GM21528 (cell line): ENCODE results near the gene CPT1B.
"Not testable (repeated sequence)": the region's sequence is repeated elsewhere in the genome, so short reads cannot be mapped to it uniquely, and the experiment has no call there.

Source experiments
- ATAC-seq: cut with Tn5 transposase; IDR thresholded peaks from one replicate; pipeline ENCODE4 v1.9.1; 2021; ENCODE audit warnings: mild to moderate bottlenecking, moderate library complexity; ENCODE audit not compliant: unreplicated experiment, low FRiP score

The CPT1B gene

DNA sequence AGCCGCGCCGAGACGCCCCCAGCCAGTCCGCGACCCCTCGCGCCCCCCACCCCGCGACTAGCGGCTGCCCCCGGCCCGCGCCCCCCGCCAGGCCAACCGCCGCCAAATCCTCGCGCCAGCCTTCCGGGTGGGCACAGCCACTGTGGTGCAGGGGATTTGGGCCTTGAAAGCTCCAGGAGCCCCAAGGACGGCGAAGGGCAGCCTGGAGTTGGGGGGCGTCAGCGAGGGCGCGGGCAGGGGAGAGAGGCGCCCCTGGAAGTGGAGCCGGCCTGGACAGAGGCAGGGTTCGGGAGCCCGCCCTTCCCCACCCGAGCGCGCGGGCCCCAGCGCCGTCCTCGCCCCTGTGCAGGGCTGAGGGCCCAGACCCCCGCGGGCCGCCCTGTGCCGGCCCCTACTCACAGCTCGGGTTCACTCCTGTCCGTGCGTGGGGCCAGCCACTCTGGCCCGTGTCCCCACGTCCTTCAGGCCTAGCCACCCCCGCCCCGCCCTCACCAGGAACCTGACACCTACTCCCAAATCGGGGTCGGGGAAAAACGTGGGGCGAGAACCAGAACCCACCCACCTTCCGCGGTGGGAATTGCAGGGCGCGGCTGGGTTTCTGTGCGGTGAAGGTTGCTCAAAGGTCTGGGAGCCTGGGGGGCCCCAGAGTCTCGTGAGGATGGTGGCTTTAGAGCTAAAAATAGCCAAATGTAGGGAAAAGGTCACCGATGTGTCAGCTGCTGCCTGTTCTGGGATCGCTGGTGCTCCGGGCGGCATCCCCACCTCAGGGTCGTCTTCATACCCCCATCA lies at the start of gene CPT1B:
CPT1B (minus strand) TSS at position 441 of the 789 bp plus-strand sequence. CDS start 512 bp downstream, outside the sequence.
- ATAC-seq: no peak

DNA sequence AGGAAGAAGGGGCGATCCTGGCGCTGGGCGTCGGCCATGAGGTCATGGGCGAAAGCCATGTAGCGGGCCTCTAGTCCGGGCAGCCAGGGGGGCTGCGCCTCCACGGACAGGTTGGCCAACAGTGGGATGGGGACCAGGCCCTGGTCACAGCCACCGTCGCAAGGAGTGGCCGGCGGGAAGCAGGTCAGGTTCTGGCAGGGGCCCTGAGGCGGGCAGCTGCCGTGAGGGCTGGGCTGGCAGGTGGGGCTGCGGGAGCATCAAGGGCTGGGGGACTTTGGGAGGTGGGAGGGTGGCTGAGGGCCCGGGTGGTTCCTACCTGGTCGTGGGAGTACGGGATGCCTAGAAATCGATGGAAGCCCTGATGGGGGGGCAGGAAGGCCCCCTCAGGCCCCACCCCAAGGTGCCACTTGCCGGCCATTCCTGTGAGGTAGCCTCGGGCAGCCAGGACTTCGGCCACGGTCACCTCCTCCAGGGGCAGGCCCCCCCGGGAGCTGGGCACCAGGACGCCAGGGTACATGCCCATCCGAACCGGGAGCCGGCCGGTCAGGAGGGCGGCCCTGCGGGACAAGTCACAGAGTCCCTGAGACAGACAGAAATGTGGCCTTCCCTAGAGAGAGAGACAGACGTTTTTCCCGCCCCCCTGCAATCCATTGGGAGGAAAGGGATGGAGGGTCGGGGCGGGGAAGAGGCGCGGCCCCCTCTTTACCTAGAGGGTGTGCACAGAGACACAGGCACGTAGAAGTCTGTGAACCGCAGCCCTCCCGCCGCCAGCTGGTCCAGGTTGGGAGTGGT lies 48.8 kb upstream of the CPT1B start:
- no peak for ATAC-seq

DNA sequence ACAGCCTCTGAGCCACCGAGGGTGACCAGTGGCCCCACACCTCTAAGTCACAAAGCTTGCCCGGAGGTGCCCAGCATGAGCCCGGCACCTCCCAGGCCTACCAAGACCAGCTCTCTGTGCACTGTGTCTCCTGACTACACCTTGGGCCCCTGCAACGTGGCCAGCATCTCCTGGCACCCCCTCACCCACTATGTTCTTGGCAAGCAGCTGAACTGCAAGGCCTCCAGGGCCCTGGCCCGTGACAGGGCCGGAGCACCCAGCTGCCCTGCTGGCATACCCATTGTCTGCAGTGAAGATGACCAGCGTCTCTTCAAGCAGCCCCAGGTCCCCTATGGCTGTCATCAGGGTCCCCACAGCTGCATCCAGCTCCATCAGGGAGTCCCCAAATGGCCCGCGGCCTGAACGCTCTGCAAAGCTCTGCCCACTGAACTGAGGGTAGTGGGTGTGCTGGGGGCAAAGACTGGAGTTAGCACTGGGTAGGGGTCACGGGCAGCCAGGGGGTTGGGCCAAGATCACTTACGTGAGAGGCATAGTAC lies 48.2 kb upstream of the CPT1B start:
- no peak for ATAC-seq

DNA sequence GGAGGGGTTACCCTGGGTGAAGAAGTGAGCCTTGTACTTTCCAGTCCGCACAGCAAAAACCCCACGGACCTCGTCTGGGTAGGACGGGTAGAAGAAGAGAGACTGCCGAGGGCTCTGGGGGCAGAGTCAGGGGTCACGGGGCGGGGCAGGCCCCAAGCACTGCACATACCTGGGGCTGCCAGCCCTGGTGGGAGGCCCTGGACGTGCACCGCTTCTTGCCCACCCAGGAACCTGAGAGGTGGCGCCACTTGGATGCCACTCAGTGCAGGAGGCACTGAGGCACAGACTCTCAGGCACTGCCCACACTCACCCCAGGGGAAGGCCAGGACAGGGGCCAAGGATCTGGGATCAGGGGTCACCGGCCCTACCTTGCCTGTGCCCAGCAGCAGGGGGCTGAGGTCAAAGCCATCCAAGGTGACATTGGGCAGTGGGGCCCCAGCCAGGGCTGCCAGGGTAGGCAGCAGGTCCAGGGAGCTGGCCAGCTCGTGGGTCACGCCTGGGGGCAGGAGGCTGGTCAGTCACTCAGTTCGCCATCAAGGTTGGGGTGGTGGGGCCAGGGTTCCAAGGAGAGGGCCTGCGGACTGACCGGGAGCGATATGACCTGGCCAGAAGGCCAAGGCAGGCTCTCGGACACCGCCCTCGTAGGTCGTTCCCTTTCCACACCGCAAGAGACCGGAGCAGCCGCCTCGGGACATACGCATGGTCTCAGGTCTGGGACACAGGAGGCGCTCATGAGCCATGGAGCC lies 47.5 kb upstream of the CPT1B start:
- no peak for ATAC-seq

DNA sequence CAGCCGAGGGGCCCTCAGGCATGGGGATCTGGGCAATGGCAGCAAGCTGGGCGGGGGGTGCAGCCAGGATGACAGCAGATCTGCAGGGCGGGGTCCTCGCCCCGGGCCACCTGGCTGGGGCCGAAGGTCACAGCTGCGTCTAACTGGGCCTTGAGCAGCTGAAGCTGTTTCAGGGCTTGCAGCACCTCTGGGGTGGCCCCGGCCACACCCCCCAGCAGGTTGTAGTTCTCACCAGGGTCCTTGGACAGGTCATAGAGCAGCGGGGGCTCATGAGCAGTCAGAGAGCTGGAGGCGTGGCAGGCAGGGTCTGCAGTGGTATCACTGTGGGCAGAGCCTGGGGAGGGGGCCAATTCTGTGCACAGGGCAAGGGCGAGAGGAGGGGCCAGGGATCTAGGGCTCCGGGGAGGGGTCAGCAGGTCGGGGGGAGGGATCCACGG lies 46.9 kb upstream of the CPT1B start:
- no peak for ATAC-seq

DNA sequence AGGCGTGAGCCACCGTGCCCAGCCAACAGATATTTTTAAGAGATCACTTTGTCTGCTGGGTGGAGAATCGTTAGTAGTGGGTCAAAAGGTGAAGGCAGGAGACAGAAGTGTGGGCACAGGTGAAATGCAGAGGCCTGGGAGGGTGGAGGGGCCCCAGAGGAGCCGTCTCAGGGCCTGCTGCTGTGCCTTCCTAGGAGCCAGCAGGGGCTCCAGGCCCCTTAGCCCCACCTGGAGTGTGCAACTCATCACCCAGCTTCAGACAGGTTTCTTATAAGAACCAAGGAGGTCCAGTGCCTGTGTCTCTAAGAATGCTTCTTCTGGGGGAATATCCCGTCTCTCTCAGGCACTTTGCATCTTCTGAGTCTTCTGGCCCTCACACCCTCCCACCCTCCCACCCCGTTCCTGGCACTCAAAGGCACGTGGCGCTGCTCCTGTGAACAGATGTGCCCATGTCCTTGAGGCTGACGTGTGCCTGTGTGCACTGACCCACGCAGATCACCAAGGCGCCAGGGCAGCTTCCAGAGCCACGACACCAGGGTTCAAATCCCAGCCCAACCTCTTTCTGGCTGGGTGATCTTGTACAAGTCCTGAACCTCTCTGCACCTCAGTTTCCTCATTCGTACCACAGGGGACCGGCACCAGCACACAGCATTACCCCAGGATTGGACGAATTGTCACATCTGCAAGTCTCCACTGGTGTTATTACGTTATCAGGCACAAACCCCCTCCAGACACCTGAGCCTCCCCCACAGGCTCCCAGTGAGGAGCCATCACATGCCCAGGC lies 46.3 kb upstream of the CPT1B start:
- no peak for ATAC-seq

DNA sequence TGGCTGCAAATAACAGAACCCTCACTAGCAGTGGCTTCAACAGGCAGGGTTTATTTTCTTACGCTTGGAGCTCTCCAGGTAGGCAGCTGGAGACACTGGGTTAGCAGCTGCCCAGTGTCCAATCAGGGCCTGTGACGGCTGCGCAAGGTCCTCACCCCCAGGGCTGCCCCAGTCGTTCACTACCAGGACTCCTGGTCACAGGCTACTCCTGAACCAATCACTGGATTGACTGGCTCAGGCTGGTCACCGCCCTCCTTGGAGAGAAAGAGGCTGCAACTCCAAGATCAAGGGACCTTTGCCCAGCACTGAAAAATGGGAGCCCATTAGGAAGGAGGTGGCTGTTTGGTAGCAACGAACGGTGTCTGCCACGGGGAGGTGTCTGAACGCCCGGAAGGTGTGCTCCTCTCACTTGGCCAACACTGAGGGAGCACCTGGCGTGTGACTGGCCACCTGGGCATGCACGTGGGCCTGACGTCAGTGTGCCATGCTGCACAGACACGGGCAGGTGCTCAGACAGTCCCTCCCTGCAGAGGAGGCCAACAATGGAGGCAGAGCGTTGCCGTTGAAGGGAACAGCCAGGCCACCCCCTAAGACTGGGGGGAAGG lies 44.6 kb upstream of the CPT1B start:
- ATAC-seq: no peak

DNA sequence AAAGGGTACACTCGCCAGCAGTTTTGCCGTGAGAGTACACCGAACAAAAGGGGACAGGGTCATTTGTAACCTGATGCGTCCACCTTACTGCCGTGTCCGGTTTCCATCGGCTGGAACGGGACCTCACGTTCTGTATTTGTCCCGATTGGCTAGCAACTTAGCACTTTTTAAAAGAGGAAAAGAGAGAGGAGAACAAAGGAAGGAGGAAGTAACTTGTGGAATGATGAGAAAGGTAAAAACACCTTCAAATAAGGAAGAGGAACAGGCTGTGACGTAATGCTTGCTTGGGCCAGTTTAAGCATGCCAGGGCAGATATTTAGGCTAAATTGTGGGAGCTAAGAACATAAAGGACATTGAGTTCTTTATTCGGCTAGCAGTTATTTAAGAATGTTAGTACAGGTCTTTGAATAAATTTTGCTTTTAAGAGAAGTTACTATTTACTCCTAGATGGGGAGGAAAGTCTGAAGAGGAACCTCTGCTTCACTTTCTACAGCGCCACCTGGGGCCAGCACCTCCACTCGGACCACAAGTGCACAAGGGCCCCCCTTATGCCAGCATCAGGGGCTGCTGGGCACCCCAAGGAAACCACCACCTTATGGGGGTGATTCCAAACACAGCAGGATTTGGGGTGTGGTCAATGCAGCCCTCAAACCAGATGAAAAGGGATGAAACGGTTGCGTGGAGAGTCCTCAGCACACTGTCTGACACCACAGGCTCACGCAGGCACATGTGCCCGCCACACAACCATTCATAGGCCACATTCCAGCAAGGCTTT lies 43.9 kb upstream of the CPT1B start:
- no peak for ATAC-seq

DNA sequence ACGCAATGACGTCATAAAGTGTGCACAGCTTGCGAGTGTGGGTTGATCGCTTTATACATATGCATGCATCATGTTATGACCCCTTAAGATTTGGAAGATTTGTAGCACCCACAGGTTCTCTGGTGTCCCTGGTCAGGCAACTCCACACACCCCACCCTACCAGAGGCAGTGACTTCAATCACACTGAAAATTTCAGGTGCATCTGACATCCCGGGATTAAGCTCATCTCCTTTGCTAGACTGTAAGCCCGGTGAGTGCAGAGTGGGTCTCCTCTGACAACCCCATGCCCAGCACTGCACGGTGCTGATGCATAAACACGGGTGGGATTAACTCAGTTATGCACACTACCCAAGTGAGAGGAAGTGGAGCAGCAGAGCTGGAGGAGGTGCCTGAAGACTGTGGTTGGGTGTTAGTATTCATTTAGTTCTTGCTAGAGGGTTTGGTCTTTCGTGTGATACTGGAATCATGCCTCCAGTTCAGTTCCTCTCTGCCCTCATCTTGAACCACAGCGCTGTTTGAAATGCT lies 43.2 kb upstream of the CPT1B start:
- peak; percentile 32 for ATAC-seq

DNA sequence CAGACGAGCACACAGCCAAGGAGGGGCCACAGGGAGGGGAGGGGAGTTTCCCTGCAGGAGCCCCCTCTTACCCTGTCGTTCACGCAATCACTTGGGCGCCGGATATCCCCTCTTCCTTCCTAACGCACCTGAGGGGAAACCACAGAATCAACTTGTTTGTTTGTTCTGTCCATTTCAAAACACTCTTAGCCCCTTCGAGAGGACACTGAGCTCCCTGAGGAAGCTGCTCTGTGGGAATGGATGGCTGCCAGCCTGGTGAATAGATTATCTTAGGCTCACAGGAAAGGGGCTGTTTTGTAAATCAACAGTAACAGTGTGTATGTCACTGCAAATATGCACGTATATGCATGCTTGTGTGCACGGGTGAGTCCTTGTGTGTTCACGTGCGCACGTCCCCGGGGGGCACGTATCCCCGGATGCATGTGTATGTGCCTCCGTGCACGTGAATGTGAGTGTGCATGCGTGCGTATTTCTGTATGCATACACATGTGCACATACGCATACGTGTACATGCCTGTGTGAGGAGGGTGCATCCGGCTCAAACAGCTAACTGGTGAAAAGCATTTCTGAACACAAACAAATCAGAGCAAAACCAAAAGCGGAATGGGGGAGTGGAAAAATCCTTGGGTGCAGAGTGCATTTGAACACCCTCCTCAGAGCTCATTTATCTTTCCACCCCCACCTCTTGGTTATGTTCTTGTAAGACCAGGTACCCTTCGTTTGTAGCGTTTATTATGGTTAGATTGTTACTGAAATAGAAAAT lies 42.5 kb upstream of the CPT1B start:
- ATAC-seq: peak; percentile 60

DNA sequence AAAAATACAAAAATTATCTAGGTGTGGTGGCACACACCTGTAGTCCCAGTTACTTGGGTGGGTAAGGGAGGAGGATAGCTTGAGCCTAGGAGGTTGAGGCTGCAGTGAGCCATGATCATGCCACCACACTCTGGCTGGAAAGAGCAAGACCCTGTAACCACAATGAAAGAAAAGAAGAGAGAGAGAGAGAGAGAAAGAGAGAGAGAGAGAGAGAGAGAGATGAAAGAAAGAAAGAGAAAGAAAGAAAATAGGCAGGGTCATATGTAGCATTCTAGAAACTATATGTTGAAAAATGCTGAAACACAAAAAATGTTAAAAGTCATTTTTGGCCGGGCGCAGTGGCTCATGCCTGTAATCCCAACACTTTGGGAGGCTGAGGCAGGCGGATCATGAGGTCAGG lies 36.1 kb upstream of the CPT1B start:
- not testable (repeated sequence) for ATAC-seq

DNA sequence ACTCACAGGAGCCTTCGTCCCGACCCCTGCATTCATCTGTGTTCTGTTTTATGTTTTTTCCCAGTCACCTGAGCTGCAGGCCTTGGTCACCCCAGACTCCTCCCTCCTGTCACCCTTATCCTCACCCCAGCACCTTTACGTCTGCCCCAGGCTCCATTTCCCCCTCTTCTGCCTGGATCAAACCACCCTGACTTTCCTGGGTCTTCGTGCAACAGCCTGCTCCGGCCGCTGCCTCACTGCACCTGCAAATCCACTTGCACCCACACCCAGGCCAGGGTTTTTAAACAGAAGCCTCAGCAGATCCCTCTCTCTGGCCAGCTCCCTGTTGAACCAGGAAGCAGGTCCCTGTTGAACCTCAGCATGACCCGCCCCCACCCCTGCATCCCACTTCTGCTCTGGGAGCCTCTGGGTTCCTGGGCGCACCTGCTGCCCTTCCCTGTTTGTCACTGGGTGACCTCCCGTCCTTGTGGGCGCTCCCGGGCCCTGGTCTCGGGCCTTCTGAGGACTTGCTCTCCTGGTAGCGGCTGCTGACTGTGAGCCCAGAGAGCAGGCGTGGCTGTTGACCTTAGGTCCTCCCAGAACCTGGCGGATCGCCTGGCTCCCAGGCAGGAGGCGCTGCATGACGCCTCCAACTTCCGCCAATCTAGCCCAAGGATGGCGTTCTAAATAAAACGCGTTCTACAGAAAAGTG lies 35.2 kb upstream of the CPT1B start:
- no peak for ATAC-seq

DNA sequence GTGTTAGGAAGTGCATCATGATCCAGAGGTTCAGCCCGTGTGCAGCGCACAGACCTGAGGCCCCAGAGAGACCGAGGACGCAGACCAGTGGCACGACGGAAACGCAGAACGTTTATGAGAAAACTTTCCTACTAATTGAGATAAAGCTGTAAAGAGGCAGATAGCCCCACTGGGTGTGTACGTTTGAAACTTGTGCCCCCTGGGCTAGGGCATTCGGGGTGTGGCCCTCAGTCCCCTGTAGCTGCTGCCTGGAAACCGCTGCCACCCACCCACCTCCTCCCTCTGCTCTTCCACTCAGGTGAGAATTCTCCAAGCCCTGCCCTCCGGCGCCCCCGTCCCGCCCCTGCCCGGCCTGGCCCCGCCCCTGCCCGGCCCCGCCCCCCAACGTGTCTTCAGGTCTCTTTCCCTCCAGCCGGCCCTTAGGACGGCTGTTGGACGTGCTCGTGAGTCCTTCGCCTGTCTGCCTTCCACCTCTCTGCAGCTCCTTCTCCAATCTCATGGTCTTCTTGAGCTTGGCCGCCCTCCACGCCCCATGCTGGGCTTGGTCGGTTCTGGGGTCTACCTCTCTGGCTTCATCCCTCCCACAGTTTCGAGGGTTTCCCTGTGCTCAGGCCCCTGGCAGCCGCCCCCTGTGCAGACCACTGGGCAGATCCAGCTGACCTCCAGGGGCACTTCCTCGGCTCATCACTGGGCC lies 34.4 kb upstream of the CPT1B start:
- ATAC-seq: no peak

DNA sequence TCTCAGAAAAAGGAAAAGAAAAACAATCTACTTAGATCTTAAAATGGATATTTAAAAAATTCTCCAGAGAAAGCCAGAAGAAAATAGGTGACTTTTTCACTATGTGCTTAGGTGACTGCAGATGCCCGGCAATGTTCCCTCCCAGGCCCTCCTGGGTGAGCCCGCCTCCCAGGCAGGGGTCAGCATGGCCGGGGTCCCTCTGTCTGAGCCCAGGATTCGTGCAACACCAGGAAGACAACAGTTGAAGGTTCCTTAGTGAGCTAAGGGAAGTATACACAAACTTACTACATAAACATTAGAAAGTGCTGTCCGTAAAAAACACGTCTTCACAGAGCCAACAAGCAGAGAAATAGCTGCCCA lies 33.9 kb upstream of the CPT1B start:
- ATAC-seq: no peak

DNA sequence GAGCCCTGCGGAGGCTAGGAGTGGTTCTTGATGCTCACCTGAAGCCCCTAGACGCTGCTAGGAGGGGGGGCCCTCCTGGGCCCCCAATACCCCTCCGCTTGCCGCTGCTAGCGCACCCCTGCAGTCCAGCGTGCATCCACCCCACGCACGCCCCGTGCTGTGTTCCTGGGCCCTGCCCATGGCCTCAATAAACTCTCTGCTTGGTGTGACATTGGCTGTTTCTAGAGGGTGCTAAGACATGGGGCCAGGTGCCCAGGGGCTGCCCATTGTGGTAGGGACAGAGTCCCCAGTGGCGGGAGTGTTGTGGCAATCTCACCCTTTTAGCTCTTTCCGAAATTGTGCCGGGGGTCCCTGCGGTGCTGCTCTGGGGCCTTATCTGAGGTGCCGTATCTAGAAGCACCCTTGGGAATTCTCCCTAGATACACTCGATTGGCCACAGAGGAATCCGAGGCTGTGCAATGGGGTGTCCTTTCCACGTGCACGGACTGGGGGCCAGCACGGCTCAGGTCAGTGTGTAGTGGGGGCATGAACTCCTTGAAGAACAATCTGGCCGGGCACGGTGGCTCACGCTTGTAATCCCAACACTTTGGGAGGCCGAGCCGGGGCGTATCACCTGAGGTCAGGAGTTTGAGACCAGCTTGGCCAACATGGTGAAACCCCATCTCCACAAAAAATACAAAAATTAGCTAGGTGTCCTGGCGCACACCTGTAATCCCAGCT lies 33.3 kb upstream of the CPT1B start:
- ATAC-seq: no peak

DNA sequence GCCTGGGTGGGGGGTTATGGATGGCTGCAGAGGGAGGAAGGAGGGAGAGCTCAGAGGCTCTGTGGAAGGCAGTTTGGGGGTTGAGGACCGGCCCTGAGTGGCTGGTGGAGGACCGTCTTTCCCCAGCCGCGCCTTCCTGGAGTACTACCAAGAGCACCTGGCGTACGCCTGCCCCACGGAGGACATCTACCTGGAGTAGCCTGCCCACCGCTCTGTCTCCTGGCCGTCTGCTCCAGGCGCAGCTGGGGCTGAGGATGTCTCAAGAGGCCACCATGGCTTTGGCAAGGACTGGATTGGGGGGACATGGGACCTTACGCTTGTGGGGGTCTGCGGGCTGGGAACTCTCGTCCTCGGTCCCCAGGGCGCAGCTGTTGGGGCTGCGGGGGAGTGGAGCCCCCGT lies 32.4 kb upstream of the CPT1B start:
- no peak for ATAC-seq
